SKM-1 (cell line): Measurements from ENCODE around the gene ATAD2B.

ENCODE experiments used
- DNase-seq: peaks from one replicate; lab custom pipeline; 2025; ENCODE audit not compliant: unreplicated experiment; lab: John Stamatoyannopoulos, UW

The ATAD2B gene

GRCh38 chr2:23838581-23838980 is 88.3 kb downstream of the ATAD2B start:
- no peak for DNase-seq

- no peak for DNase-seq
Observed at GRCh38 chr2:23837871-23838270, 89.1 kb downstream of the ATAD2B start.

- DNase-seq, result no peak
Observed at GRCh38 chr2:23836971-23837565, 89.9 kb downstream of the ATAD2B start.

- no peak for DNase-seq
Observed at GRCh38 chr2:23836505-23836904, 90.4 kb downstream of the ATAD2B start.

GRCh38 chr2:23835988-23836387 is 90.9 kb downstream of the ATAD2B start:
- no peak for DNase-seq

GRCh38 chr2:23835423-23835822 is 91.5 kb downstream of the ATAD2B start:
- no peak for DNase-seq

- no peak for DNase-seq
Observed at GRCh38 chr2:23828986-23829385, 97.9 kb downstream of the ATAD2B start.

GRCh38 chr2:23828256-23828980 is 98.5 kb downstream of the ATAD2B start:
- no peak for DNase-seq

GRCh38 chr2:23827287-23827686 is 99.6 kb downstream of the ATAD2B start:
- DNase-seq, result no peak

- no peak for DNase-seq
Observed at GRCh38 chr2:23826771-23827170, 100.2 kb downstream of the ATAD2B start.

GRCh38 chr2:23826040-23826439 is 100.9 kb downstream of the ATAD2B start:
- no peak for DNase-seq

- no peak for DNase-seq
Observed at GRCh38 chr2:23824777-23825212, 102.1 kb downstream of the ATAD2B start.

- DNase-seq, result no peak
Observed at GRCh38 chr2:23823863-23824262, 103.1 kb downstream of the ATAD2B start.

GRCh38 chr2:23814963-23815362 is 112.0 kb downstream of the ATAD2B start:
- no peak for DNase-seq

GRCh38 chr2:23813438-23813837 is 113.5 kb downstream of the ATAD2B start:
- no peak for DNase-seq

GRCh38 chr2:23809150-23809549 is 117.8 kb downstream of the ATAD2B start:
- no peak for DNase-seq

GRCh38 chr2:23806665-23807249 is 120.2 kb downstream of the ATAD2B start:
- DNase-seq, result no peak

- DNase-seq, result no peak
Observed at GRCh38 chr2:23806201-23806600, 120.7 kb downstream of the ATAD2B start.

- DNase-seq, result no peak
Observed at GRCh38 chr2:23803965-23804542, 122.9 kb downstream of the ATAD2B start.

- DNase-seq, result no peak
Observed at GRCh38 chr2:23803264-23803964, 123.5 kb downstream of the ATAD2B start.

- DNase-seq, result peak; percentile 51
Observed at GRCh38 chr2:23801396-23801795, 125.5 kb downstream of the ATAD2B start.
